Measurements from ENCODE around the gene SLC7A14.

Gene SLC7A14

DNA sequence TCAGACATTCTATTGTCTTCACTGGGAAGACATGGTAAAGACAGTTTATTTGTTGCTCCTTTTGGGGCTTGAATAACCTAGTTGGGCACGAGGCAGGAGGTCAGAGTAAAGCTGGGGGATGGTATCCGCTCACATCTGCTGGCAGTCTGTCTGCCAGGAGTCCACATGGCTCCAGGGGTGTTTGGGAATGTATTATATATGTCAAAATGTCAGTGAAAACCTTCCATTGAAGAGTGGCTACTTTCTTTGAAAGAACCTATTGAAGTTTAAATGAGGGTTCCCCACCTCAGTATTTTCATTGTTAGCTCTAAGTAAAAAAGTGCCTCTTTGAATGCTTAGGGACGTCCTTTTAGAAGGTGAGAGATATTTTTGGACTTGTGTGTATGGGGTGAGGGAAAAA is 98.8 kb downstream of the SLC7A14 start:
- H3K4me3 ChIP-seq (ENCODE audit: low read depth, low read length), result no peak overlapping the region
- no peak for DNase-seq (ENCODE audit: low read depth)
- TF ChIP-seq, protein P1, sequence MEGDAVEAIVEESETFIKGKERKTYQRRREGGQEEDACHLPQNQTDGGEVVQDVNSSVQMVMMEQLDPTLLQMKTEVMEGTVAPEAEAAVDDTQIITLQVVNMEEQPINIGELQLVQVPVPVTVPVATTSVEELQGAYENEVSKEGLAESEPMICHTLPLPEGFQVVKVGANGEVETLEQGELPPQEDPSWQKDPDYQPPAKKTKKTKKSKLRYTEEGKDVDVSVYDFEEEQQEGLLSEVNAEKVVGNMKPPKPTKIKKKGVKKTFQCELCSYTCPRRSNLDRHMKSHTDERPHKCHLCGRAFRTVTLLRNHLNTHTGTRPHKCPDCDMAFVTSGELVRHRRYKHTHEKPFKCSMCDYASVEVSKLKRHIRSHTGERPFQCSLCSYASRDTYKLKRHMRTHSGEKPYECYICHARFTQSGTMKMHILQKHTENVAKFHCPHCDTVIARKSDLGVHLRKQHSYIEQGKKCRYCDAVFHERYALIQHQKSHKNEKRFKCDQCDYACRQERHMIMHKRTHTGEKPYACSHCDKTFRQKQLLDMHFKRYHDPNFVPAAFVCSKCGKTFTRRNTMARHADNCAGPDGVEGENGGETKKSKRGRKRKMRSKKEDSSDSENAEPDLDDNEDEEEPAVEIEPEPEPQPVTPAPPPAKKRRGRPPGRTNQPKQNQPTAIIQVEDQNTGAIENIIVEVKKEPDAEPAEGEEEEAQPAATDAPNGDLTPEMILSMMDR (IDR thresholded peaks at IDR 0.05; ENCODE audit: low read depth, low read length), result no peak
- TF ChIP-seq MYC (IDR thresholded peaks at IDR 0.05; ENCODE audit: low read depth, low read length), result no peak
- TF ChIP-seq, protein P2, sequence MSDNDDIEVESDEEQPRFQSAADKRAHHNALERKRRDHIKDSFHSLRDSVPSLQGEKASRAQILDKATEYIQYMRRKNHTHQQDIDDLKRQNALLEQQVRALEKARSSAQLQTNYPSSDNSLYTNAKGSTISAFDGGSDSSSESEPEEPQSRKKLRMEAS (IDR thresholded peaks at IDR 0.05; ENCODE audit: low read depth, low read length), result no peak

DNA sequence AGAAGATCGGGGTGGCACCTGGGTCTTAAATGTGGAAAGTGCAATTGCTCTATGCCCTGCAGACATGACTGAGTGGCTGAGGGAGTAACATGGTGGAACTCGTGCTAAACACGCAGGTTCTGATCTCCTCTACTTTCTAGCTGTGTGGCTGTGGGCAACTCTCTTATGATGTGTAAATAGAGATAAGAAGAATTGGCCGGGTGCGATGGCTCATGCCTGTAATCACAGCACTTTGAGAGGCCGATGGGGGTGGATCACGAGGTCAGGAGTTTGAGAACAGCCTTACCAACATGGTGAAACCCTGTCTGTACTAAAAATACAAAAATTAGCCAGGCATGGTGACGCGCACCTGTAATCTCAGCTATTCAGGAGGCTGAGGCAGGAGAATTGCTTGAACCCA is 99.5 kb downstream of the SLC7A14 start:
- no peak overlapping the region for H3K4me3 ChIP-seq (ENCODE audit: low read depth, low read length)
- no peak for DNase-seq (ENCODE audit: low read depth)
- TF ChIP-seq, protein P1 (IDR thresholded peaks at IDR 0.05; ENCODE audit: low read depth, low read length), result no peak
- no peak for TF ChIP-seq POLR2A (IDR thresholded peaks at IDR 0.05; ENCODE audit: extremely low read depth, insufficient read length)
- no peak for TF ChIP-seq MYC (IDR thresholded peaks at IDR 0.05; ENCODE audit: low read depth, low read length)
- TF ChIP-seq, protein P2 (IDR thresholded peaks at IDR 0.05; ENCODE audit: low read depth, low read length), result no peak

DNA sequence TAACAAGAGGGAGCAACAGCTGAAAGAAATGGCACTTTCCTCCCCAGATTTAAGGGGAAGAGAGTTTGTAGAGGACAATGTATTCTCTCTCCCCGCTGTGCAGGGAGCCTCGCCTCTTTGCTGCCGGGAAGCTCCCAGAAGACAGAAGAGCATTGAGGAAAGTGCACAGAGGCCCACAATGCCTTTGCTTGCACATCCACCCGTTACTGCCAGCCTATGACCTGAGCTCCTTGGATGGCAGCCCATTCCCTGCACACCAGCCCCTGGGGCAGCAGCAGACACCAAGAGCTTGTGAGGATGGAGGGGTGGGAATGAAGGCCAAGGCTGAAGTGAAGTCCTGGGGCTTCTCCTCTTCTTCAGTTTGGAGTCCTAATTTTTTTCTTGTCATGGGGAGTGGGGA is 100.2 kb downstream of the SLC7A14 start:
- no peak for DNase-seq (ENCODE audit: low read depth)
- no peak overlapping the region for H3K4me3 ChIP-seq (ENCODE audit: low read depth, low read length)
- TF ChIP-seq MYC (IDR thresholded peaks at IDR 0.05; ENCODE audit: low read depth, low read length), result no peak
- TF ChIP-seq, protein P2 (IDR thresholded peaks at IDR 0.05; ENCODE audit: low read depth, low read length), result no peak
- TF ChIP-seq POLR2A (IDR thresholded peaks at IDR 0.05; ENCODE audit: extremely low read depth, insufficient read length), result no peak
- TF ChIP-seq, protein P1 (IDR thresholded peaks at IDR 0.05; ENCODE audit: low read depth, low read length), result no peak

DNA sequence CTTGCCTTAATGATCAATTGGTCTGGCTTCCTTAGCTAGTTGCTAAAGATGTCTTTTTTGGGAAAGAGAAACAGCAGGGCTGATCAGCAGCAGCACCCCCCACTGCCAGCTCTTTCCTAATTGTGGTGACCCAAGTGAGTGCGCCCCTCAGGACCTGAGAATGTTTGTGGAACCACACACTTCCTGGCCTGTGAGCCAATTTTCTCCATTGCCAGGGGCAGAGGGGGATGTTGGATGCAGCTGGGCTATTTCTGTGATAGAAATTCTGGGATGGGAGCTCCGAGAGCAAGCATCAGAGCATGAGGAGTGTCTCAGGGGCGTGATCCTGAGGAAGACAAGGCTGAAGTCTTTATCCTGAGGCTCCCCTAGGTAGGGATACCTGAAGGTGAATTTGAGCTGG is 100.6 kb downstream of the SLC7A14 start:
- no peak for TF ChIP-seq MYC (IDR thresholded peaks at IDR 0.05; ENCODE audit: low read depth, low read length)
- TF ChIP-seq, protein P2 (IDR thresholded peaks at IDR 0.05; ENCODE audit: low read depth, low read length), result no peak
- TF ChIP-seq, protein P1 (IDR thresholded peaks at IDR 0.05; ENCODE audit: low read depth, low read length), result no peak
- TF ChIP-seq POLR2A (IDR thresholded peaks at IDR 0.05; ENCODE audit: extremely low read depth, insufficient read length), result no peak
- H3K4me3 ChIP-seq (ENCODE audit: low read depth, low read length), result no peak overlapping the region
- DNase-seq (ENCODE audit: low read depth), result no peak

DNA sequence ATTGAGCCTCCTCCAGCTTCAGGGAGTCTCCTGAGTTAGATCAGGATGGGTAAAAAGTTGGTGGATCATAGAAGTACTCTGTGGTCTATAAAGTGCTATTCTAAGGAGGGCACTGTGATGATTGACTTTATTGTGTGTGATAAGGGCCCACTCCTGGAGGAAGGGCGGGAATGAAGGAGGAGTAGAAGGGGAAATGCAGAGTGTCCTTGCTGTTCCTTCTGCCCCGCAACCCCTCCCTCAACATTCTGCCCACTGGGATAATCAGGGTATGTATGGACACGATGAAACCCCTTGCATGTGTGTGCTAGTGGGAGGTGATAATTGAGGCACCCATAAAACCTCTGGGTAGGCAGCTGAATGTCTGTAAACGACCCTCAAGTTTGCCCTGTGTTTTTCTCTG is 101.0 kb downstream of the SLC7A14 start:
- TF ChIP-seq MYC (IDR thresholded peaks at IDR 0.05; ENCODE audit: low read depth, low read length) (no peak), POLR2A (IDR thresholded peaks at IDR 0.05; ENCODE audit: extremely low read depth, insufficient read length) (no peak)
- TF ChIP-seq, protein P1 (IDR thresholded peaks at IDR 0.05; ENCODE audit: low read depth, low read length), result no peak
- TF ChIP-seq, protein P2 (IDR thresholded peaks at IDR 0.05; ENCODE audit: low read depth, low read length), result no peak
- no peak overlapping the region for H3K4me3 ChIP-seq (ENCODE audit: low read depth, low read length)
- no peak for DNase-seq (ENCODE audit: low read depth)

Measured in NB4 (cell line).